ENCODE data around the gene FYN.

Gene FYN

GRCh38 chr6:111725446-111726112 is 147.7 kb downstream of the FYN start:
- DNase-seq (ENCODE audit: low spot score): no peak

GRCh38 chr6:111724505-111724904 is 148.7 kb downstream of the FYN start:
- DNase-seq (ENCODE audit: low spot score): no peak

GRCh38 chr6:111724039-111724438 is 149.2 kb downstream of the FYN start:
- no peak for DNase-seq (ENCODE audit: low spot score)

GRCh38 chr6:111723412-111723970 is 149.8 kb downstream of the FYN start:
- no peak for DNase-seq (ENCODE audit: low spot score)

GRCh38 chr6:111722179-111722731 is 151.0 kb downstream of the FYN start:
- DNase-seq (ENCODE audit: low spot score): no peak

- DNase-seq (ENCODE audit: low spot score): peak; percentile 63
These were observed 151.5 kb downstream of the FYN start for GRCh38 chr6:111721753-111722154.

GRCh38 chr6:111720931-111721496 is 152.2 kb downstream of the FYN start:
- no peak for DNase-seq (ENCODE audit: low spot score)

GRCh38 chr6:111718990-111719389 is 154.3 kb downstream of the FYN start:
- DNase-seq (ENCODE audit: low spot score): no peak

- DNase-seq (ENCODE audit: low spot score): no peak
These were observed 154.9 kb downstream of the FYN start for GRCh38 chr6:111718326-111718725.

GRCh38 chr6:111717621-111718020 is 155.6 kb downstream of the FYN start:
- no peak for DNase-seq (ENCODE audit: low spot score)

GRCh38 chr6:111716325-111716724 is 156.9 kb downstream of the FYN start:
- DNase-seq (ENCODE audit: low spot score): no peak

GRCh38 chr6:111715321-111715720 is 157.9 kb downstream of the FYN start:
- DNase-seq (ENCODE audit: low spot score): no peak

- DNase-seq (ENCODE audit: low spot score): no peak
These were observed 158.6 kb downstream of the FYN start for GRCh38 chr6:111714416-111715270.

- no peak for DNase-seq (ENCODE audit: low spot score)
These were observed 159.4 kb downstream of the FYN start for GRCh38 chr6:111713811-111714210.

GRCh38 chr6:111713236-111713635 is 160.0 kb downstream of the FYN start:
- DNase-seq (ENCODE audit: low spot score): no peak

- no peak for DNase-seq (ENCODE audit: low spot score)
These were observed 161.1 kb downstream of the FYN start for GRCh38 chr6:111711984-111712752.

GRCh38 chr6:111711476-111711875 is 161.8 kb downstream of the FYN start:
- DNase-seq (ENCODE audit: low spot score): peak; percentile 81

GRCh38 chr6:111710911-111711310 is 162.3 kb downstream of the FYN start:
- no peak for DNase-seq (ENCODE audit: low spot score)

GRCh38 chr6:111710439-111710838 is 162.8 kb downstream of the FYN start:
- no peak for DNase-seq (ENCODE audit: low spot score)

GRCh38 chr6:111709615-111710398 is 163.4 kb downstream of the FYN start:
- peak; percentile 80 for DNase-seq (ENCODE audit: low spot score)

GRCh38 chr6:111709201-111709600 is 164.1 kb downstream of the FYN start:
- DNase-seq (ENCODE audit: low spot score): no peak
